GM23338 (cell line): ENCODE data around the gene PDK4. TPM values are rescaled to one million over a fixed set of nuclear protein-coding genes. Genes with fewer than 3 reads are reported as not detected.

Experiments
- ATAC-seq: fragments of 200-7000 bp; cut with Tn5 transposase; 3 replicates; pipeline ENCODE4 v1.9.1; 2020
- DNase-seq: peaks from one replicate; pipeline ENCODE4 v3.0.0-alpha.2; 2015; ENCODE audit warnings: low spot score
- H2AFZ ChIP-seq: fragments of 200-600 bp; sonication (generic); 2 replicates; pipeline ENCODE4 v1.8.0; 2016; ENCODE audit warnings: antibody characterized with exemption, mild to moderate bottlenecking, moderate library complexity
- H3F3A ChIP-seq: fragments of 200-600 bp; sonication (generic); replicated peaks from 2 replicates; pipeline ENCODE4 v1.8.0; 2017; ENCODE audit warnings: antibody characterized with exemption, mixed run types, low read depth
- H3K27ac ChIP-seq: fragments of 200-600 bp; sonication (generic); 2 replicates; pipeline ENCODE4 v1.6.1; 2016; ENCODE audit warnings: low read depth
- H3K27me3 ChIP-seq: fragments of 200-600 bp; sonication (generic); 2 replicates; pipeline ENCODE4 v1.8.0; 2016; ENCODE audit warnings: mild to moderate bottlenecking, mixed run types, moderate library complexity; ENCODE audit not compliant: insufficient read depth
- H3K36me3 ChIP-seq: fragments of 200-600 bp; sonication (generic); 2 replicates; pipeline ENCODE4 v1.8.0; 2016; ENCODE audit warnings: mild to moderate bottlenecking; ENCODE audit not compliant: insufficient read depth
- H3K4me1 ChIP-seq: fragments of 200-600 bp; sonication (generic); 2 replicates; pipeline ENCODE4 v1.8.0; 2016; ENCODE audit warnings: mild to moderate bottlenecking, moderate library complexity; ENCODE audit not compliant: insufficient read depth
- H3K4me2 ChIP-seq: fragments of 200-600 bp; sonication (generic); 2 replicates; pipeline ENCODE4 v1.7.1; 2017; ENCODE audit warnings: mixed run types
- H3K4me3 ChIP-seq: fragments of 200-600 bp; sonication (generic); 2 replicates; pipeline ENCODE4 v1.6.1; 2016; ENCODE audit warnings: mixed run types
- H3K79me2 ChIP-seq: fragments of 200-600 bp; sonication (generic); replicated peaks from 2 replicates; pipeline ENCODE4 v1.8.0; 2017; ENCODE audit warnings: mild to moderate bottlenecking; ENCODE audit not compliant: insufficient read depth
- H3K9me2 ChIP-seq: fragments of 200-600 bp; sonication (generic); 2 replicates; pipeline ENCODE4 v1.8.0; 2017; ENCODE audit not compliant: insufficient read depth
- H4K20me1 ChIP-seq: fragments of 200-600 bp; sonication (generic); replicated peaks from 2 replicates; pipeline ENCODE4 v1.8.0; 2017; ENCODE audit warnings: mild to moderate bottlenecking; ENCODE audit not compliant: insufficient read depth
- H3K27ac Mint-ChIP-seq: 2 replicates; pipeline ENCODE4 v1.8.0; 2020; ENCODE audit warnings: inconsistent platforms, mild to moderate bottlenecking, moderate library complexity, mixed read lengths
- H3K27me3 Mint-ChIP-seq: 3 replicates; pipeline ENCODE4 v1.8.0; 2022; ENCODE audit warnings: low read depth, mild to moderate bottlenecking, moderate library complexity, mixed read lengths, inconsistent platforms; ENCODE audit not compliant: insufficient read depth, poor library complexity
- H3K36me3 Mint-ChIP-seq: 3 replicates; pipeline ENCODE4 v1.8.0; 2021; ENCODE audit warnings: low read depth, mild to moderate bottlenecking, inconsistent platforms, moderate library complexity, mixed read lengths
- H3K4me1 Mint-ChIP-seq: 3 replicates; pipeline ENCODE4 v1.8.0; 2020; ENCODE audit warnings: mild to moderate bottlenecking, inconsistent platforms, mixed read lengths
- H3K4me3 Mint-ChIP-seq: 3 replicates; pipeline ENCODE4 v1.8.0; 2021; ENCODE audit warnings: moderate library complexity, mild to moderate bottlenecking, inconsistent platforms, mixed read lengths
- H3K9me3 Mint-ChIP-seq: 3 replicates; pipeline ENCODE4 v1.8.0; 2020; ENCODE audit warnings: moderate library complexity, mild to moderate bottlenecking, inconsistent platforms, mixed read lengths
- CTCF ChIP-seq, 2 experiments: fragments of 200-600 bp in 1 of 2; sonication (generic) in 1 of 2; conservative IDR thresholded peaks; 2 replicates each; pipeline versions ENCODE4 v1.5.1 to v1.6.1; 2016 to 2017; ENCODE audit warnings: antibody characterized with exemption in 2 of 2, low read depth in 2 of 2, mild to moderate bottlenecking in 2 of 2, moderate library complexity in 1 of 2
- EZH2phosphoT487 ChIP-seq: fragments of 200-600 bp; sonication (generic); IDR thresholded peaks from one replicate; pipeline ENCODE4 v1.8.1; 2018; ENCODE audit warnings: antibody characterized with exemption; ENCODE audit not compliant: unreplicated experiment
- NANOG ChIP-seq: IDR thresholded peaks from 2 replicates; pipeline ENCODE4 v1.6.1; 2016; ENCODE audit warnings: antibody characterized with exemption, borderline replicate concordance
- ZNF114 ChIP-seq: fragments of 250-450 bp; sonication (Bioruptor Pico); IDR thresholded peaks from 2 replicates; pipeline ENCODE4 v1.5.0; 2020; ENCODE audit warnings: mild to moderate bottlenecking, moderate library complexity
- ZNF462 ChIP-seq: fragments of 250-450 bp; sonication (Bioruptor Pico); IDR thresholded peaks from 2 replicates; pipeline ENCODE4 v1.5.0; 2020; ENCODE audit warnings: mild to moderate bottlenecking, moderate library complexity
- polyA plus RNA-seq: library from polyadenylated mRNA; unstranded; fragments of >200 nt; fragmentation: Nextera tagmentation; extraction: Ambion mirVana; gene quantifications from 2 replicates; pipeline ENCODE4 v1.2.1, GENCODE V29; 2016
- total RNA-seq: library from RNA; depleted of rRNA; stranded (reverse); fragments of >200 nt; shearing (Covaris generic); gene quantifications from 2 replicates; pipeline ENCODE4 v1.2.3, GENCODE V29; 2014

Gene PDK4
- total and polyA plus RNA-seq, 2 experiments from 2014 or later: 0.32 TPM; not detected in 1

DNA sequence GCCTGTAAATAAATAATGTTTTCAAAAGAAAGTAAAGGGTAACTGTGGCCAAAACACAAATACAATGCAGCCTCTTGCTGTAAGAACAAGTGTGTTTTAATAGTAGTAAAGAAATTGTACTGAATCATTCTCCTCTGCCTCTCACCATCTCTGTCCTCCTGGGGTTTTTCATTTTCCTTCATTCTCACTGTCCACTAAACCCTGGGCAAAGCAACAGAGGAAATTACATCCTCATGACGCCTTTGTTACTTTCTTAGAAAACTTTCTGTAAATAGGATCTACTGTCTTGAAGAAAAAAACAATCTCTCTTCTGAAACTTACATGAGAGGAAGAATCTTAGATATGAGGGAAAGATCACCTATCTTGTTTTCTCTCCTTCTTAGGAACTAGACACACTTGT is 56.0 kb downstream of the PDK4 start:
- H3K36me3 ChIP-seq: no peaks in the 10 kb centered on the region
- Mint-ChIP-seq H3K4me1 (no peaks in the 10 kb centered on the region; the same call in 2 of the 3 replicates), H3K27ac (no peak overlapping the region), H3K4me3 (no peak overlapping the region), H3K36me3 (no peaks in the 10 kb centered on the region), H3K9me3 (no peaks in the 10 kb centered on the region), H3K27me3 (no peaks in the 10 kb centered on the region)
- no peak overlapping the region for H3K27ac ChIP-seq
- H2AFZ ChIP-seq: no peak overlapping the region; the same call in 1 of the 2 replicates
- H3K79me2 ChIP-seq: no peaks in the 10 kb centered on the region
- no peaks in the 10 kb centered on the region for H4K20me1 ChIP-seq
- H3K4me3 ChIP-seq: no peak overlapping the region
- TF ChIP-seq EZH2phosphoT487 (no peak), ZNF114 (CRISPR knock-in tag) (no peak), CTCF (conservative IDR thresholded peaks at IDR 0.05; ENCODE audit: low read depth in 2 of 2) (no peak), NANOG (no peak), ZNF462 (CRISPR knock-in tag) (no peak)
- no peak overlapping the region for H3K4me2 ChIP-seq
- no peaks in the 10 kb centered on the region for H3F3A ChIP-seq
- ATAC-seq (no peak), DNase-seq (no peak)
- no peaks in the 10 kb centered on the region for H3K27me3 ChIP-seq
- no peaks in the 10 kb centered on the region for H3K9me2 ChIP-seq
- no peaks in the 10 kb centered on the region for H3K4me1 ChIP-seq
